Nucleus accumbens (tissue), 56 donors: ENCODE results near the gene ZNG1E.
"Not testable (repeated sequence)": the region's sequence is repeated elsewhere in the genome, so short reads cannot be mapped to it uniquely, and the experiment has no call there.

Experiments used
- DNase-seq, 56 donors: peaks; one replicate each; lab custom pipeline; 2025; lab: John Stamatoyannopoulos, UW

The ZNG1E gene

DNA sequence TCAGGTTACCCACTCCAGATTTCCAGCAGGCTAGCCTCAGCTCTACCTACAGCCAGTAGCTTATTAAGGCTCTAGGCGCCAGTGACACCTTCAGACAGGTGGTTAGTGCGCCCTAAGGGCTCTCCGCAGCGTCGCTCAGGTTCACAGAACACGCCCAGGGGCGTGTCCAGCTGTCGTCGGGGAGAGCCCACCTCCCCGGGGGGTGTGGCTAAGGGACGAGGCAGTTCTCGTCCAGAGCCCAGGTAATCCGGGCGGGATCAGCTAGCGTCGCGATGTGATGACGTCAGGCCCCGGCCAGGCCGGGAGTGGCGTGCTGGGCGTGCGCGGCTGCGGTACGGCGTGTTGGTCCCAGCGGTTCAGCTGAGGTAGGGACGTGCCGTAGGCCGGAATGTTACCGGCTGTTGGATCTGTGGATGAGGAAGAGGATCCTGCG, at the start of gene ZNG1E:
ZNG1E (plus strand) TSS at position 340 of the 433 bp plus-strand sequence; CDS start at position 389, 49 bp downstream.
- not testable (repeated sequence) for DNase-seq

DNA sequence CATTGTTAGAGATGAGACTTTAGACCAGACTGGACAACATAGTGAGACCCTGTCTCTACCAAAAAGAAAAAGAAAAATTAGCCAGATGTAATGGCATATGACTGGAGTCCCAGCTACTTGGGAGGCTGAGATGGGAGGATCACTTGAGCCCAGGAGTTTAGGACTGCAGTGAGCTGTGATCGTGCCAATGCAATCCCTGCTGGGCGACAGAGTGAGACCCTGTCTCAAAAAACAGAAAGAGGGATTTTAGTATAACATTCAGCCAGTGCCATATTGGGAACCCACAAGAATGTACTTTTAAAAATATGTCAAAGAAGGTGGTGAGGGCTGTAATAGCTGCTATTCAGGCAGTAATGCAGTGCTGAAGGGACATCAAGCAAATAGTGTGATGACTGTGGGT, 2.1 kb upstream of the ZNG1E start:
- DNase-seq, result not testable (repeated sequence)

DNA sequence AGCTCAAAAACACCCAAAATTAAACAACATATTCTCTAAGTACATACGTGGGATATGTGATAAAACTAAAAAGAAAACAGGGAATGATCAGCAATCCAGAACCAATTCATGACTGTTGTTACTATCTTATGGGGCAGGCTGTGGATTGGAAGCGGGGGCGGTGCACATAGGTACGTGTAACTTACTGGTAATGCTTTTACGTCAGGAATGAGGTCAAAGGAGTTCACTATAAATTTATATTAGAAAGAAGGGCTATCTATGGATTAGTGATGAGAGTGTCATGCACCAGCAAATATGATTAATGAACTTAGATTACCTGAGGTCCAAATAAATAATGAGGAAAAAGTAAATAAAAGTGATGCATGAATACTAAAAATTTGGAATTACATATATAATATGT, 710 bp upstream of the ZNG1E start:
- DNase-seq, result not testable (repeated sequence)

DNA sequence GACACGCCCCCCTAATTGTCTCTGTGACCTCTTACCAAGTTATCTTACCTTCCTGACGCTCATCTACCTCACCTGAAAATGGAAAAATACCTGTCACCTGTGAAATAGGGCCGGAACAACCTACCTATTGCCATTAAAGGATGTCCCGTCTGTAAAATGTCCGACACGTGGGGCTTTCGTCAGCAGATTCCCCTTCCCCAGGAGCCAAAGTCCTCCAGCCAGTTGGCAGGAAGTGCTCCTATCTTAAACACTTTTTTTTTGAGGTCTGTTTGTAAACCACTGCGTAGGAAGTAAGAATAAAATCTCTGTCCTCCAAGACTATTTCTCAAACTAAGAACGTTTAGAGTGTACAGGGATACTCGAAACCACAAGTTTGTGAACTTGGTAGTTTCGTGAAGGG, 661 bp downstream of the ZNG1E start:
- not testable (repeated sequence) for DNase-seq

DNA sequence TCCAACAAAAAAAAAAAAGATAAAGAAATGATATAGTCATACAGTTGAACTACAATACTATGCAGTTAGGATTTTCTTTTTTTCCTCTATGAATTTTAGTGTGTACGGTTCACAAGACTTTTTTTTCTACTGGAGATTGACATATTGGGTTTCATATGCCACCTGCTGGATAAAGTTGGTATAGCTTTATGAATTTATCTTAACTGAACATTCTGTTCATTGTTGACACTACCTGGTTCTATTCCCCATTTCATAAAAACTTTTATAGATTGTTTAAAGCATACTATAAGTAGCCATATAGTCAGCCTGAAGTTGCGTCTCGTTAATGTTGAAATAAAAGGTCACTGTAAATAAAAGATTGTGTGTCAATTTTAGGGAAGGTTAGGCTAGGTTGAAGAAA, 2.8 kb downstream of the ZNG1E start:
- DNase-seq, result not testable (repeated sequence)

DNA sequence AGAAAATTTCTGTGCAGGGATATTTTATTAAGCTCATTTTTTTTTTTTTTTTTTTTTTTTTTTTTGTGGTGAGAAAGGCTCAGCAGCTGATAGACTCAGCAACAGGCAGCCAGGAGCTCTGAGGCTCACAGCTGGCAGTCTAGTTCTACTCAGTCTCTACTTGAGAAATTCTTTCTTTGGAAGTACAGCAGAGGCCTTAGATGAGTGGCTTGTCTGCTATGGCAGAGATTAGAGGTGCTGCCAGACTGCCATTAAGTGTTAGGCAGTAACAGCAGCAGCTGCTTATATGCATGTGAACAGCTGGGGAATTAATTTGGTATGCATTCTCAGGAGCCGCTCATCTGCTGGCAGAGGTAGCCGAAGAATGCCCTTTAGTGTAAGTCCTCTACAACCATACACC, 27.8 kb downstream of the ZNG1E start:
- not testable (repeated sequence) for DNase-seq

DNA sequence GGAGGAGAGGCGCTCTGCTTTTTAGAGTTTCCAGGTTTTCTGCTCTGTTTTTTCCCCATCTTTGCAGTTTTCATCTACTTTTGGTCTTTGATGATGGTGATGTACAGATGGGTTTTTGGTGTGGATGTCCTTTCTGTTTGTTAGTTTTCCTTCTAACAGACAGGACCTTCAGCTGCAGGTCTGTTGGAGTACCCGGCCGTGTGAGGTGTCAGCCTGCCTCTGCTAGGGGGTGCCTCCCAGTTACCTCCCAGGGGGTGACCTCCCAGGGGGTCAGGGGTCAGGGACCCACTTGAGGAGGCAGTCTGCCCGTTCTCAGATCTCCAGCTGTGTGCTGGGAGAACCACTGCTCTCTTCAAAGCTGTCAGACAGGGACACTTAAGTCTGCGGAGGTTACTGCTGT, 38.7 kb downstream of the ZNG1E start:
- DNase-seq, result not testable (repeated sequence)

DNA sequence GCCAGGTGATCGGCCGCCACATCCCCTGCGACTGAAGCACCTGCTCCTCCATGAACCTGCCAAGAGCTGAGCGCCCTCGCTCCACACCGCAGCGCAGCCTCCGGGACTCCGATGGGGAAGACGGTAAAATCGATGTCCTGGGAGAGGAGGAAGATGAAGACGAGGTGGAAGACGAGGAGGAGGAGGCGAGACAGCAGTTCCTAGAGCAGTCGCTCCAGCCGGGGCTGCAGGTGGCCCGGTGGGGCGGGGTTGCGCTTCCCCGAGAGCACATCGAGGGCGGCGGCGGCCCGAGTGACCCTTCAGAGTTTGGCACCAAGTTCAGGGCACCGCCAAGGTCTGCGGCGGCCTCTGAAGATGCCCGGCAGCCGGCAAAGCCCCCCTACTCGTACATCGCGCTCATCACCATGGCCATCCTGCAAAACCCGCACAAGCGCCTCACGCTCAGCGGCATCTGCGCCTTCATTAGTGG, 61.4 kb downstream of the ZNG1E start, which contains the start of gene FOXD4L4:
FOXD4L4 (plus strand) TSS at position 51 of the 469 bp plus-strand sequence; CDS start at position 51, 0 bp downstream.
- DNase-seq, result not testable (repeated sequence)

DNA sequence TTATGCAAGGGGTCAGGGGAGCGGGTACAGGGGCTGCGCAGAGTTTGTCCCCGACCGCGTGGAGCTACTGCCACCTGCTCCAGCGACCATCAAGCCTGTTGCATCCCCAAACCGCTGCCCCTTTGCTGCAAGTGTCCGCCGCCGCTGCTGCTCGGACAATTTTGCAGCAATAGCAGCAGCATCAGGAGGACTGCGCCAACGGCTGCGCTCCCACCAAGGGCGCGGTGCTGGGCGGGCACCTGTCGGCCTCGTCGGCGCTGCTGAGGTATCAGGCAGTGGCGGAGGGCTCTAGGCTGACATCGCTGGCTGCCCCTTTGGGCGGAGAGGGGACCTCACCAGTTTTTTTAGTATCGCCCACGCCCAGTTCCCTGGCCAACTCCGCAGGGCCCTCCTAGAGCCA, 62.4 kb downstream of the ZNG1E start:
- DNase-seq, result not testable (repeated sequence)
